ENCODE measurements around the gene FAP. TPM values are rescaled to one million over a fixed set of nuclear protein-coding genes. Genes with fewer than 3 reads are reported as not detected.

FAP gene
- total and polyA plus RNA-seq, 2 experiments from 2014 or later, result 38.1 to 67.8 TPM

DNA sequence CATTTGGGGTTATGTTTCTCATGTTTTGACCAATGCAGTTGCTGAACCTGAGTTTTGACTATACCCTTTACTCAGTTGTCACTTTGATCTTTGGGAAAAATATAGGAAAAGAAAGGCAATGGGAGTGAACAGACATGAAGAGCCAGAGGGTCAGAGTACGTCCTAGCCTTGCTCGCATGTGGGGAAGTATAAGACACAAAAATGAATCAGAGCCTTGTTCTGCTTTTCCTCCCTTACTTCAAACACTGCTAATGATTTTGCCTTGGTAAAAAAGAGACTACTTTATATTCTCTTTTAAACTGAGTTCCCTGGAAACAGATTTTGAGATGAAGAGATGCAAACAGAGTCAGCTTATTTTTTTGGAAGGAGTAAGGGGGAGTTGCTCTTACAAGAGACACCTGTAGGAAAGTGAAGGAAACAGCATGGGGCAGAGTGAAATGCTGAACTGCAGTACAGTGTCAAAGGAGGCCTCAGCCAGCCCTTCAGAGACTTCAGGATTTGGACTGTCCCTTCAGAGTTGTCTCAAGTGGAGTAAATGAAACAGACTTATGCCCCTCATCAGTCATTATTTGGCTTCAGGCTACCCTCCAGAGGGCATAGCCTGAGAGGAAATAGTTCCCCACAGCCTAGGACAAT lies 11.1 kb upstream of the FAP start:
- 97% methylated on average over 2 of the region's 2 CpGs for WGBS (ENCODE audit: low lambda C conversion rate, missing lambda C conversion rate)
- H3K4me3 ChIP-seq, result no peak overlapping the region
- H3K9me2 ChIP-seq (replicated peaks; ENCODE audit: insufficient read depth), result no peaks in the 10 kb centered on the region
- H3K27me3 ChIP-seq, result no peaks in the 10 kb centered on the region
- H3K36me3 ChIP-seq (replicated peaks; ENCODE audit: insufficient read depth, low read depth), result no peaks in the 10 kb centered on the region
- H2AFZ ChIP-seq, result no peak overlapping the region
- H4K20me1 ChIP-seq (ENCODE audit: insufficient read depth, poor library complexity, severe bottlenecking), result no peaks in the 10 kb centered on the region
- no peaks in the 10 kb centered on the region for H3K79me2 ChIP-seq
- no peak overlapping the region for H3K27ac ChIP-seq
- H3K4me2 ChIP-seq, result no peak overlapping the region
- no peak for TF ChIP-seq EZH2 (IDR thresholded peaks at IDR 0.05; ENCODE audit: borderline replicate concordance)
- TF ChIP-seq EZH2phosphoT487 (IDR thresholded peaks at IDR 0.05; ENCODE audit: low read depth, severe bottlenecking, unreplicated experiment), result no peak
- TF ChIP-seq, protein P1, sequence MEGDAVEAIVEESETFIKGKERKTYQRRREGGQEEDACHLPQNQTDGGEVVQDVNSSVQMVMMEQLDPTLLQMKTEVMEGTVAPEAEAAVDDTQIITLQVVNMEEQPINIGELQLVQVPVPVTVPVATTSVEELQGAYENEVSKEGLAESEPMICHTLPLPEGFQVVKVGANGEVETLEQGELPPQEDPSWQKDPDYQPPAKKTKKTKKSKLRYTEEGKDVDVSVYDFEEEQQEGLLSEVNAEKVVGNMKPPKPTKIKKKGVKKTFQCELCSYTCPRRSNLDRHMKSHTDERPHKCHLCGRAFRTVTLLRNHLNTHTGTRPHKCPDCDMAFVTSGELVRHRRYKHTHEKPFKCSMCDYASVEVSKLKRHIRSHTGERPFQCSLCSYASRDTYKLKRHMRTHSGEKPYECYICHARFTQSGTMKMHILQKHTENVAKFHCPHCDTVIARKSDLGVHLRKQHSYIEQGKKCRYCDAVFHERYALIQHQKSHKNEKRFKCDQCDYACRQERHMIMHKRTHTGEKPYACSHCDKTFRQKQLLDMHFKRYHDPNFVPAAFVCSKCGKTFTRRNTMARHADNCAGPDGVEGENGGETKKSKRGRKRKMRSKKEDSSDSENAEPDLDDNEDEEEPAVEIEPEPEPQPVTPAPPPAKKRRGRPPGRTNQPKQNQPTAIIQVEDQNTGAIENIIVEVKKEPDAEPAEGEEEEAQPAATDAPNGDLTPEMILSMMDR (IDR thresholded peaks at IDR 0.05; ENCODE audit: poor library complexity), result no peak
- DNase-seq (ENCODE audit: low spot score), result no peak
- H3K9me3 ChIP-seq (ENCODE audit: low read depth), result no peaks in the 10 kb centered on the region
- no peaks in the 10 kb centered on the region for H3K4me1 ChIP-seq (ENCODE audit: insufficient read depth)

DNA sequence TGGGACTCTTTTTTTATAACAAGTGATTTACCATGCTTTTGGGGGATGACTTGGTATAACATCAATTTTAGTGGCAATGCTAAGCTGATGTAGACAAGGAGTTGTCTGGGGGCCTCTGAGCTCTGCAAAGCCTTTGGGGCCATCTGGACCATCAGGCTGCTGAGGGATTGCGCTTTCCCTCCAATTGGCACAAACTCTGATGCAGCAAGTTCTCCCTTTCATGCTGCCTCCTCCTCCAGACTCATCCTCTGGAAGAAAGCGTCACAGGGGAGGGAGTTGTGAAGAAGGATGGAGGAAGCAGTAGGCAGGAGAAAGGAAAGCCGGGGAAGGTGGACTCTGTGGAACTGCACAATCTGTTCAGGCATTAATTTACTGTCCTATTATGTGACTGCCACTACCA lies 10.2 kb upstream of the FAP start:
- no peak overlapping the region for H3K27ac ChIP-seq
- no peaks in the 10 kb centered on the region for H3K79me2 ChIP-seq
- H4K20me1 ChIP-seq (ENCODE audit: insufficient read depth, poor library complexity, severe bottlenecking), result no peaks in the 10 kb centered on the region
- DNase-seq (ENCODE audit: low spot score), result no peak
- H3K9me2 ChIP-seq (replicated peaks; ENCODE audit: insufficient read depth), result no peaks in the 10 kb centered on the region
- no peaks in the 10 kb centered on the region for H3K4me1 ChIP-seq (ENCODE audit: insufficient read depth)
- H2AFZ ChIP-seq, result no peak overlapping the region
- TF ChIP-seq EZH2phosphoT487 (IDR thresholded peaks at IDR 0.05; ENCODE audit: low read depth, severe bottlenecking, unreplicated experiment) (no peak), EZH2 (IDR thresholded peaks at IDR 0.05; ENCODE audit: borderline replicate concordance) (no peak)
- TF ChIP-seq, protein P1 (IDR thresholded peaks at IDR 0.05; ENCODE audit: poor library complexity), result no peak
- no peaks in the 10 kb centered on the region for H3K36me3 ChIP-seq (replicated peaks; ENCODE audit: insufficient read depth, low read depth)
- H3K4me2 ChIP-seq, result no peak overlapping the region
- H3K4me3 ChIP-seq, result no peak overlapping the region
- H3K9me3 ChIP-seq (ENCODE audit: low read depth), result no peaks in the 10 kb centered on the region
- no peaks in the 10 kb centered on the region for H3K27me3 ChIP-seq
- 92% methylated on average over 3 of the region's 3 CpGs for WGBS (ENCODE audit: low lambda C conversion rate, missing lambda C conversion rate)

DNA sequence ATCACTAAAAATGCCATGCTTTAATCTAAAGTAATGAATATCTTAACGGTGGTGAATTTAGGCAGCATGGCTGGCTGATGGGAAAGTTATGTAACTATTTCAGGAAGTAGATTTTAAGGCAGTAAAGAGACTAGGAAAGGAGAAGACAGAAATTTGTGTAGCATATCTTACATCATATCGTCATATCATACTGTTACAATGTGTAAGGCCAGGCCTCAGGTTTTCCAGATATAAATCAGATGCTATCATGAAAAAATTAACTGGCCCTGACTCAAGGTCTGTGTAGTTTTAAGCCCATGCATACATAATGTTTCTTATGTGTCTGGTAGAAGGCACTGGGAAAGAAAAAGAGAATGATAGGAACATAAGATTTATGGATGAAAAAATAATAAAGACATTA lies 8.9 kb upstream of the FAP start:
- Histone ChIP-seq H3K79me2 (no peaks in the 10 kb centered on the region), H4K20me1 (ENCODE audit: insufficient read depth, poor library complexity, severe bottlenecking) (no peaks in the 10 kb centered on the region), H3K27me3 (no peaks in the 10 kb centered on the region), H3K4me2 (no peak overlapping the region), H2AFZ (no peak overlapping the region), H3K4me1 (ENCODE audit: insufficient read depth) (no peaks in the 10 kb centered on the region), H3K36me3 (replicated peaks; ENCODE audit: insufficient read depth, low read depth) (no peaks in the 10 kb centered on the region), H3K9me3 (ENCODE audit: low read depth) (no peaks in the 10 kb centered on the region), H3K4me3 (no peak overlapping the region), H3K9me2 (replicated peaks; ENCODE audit: insufficient read depth) (no peaks in the 10 kb centered on the region), H3K27ac (no peak overlapping the region)
- 86% methylated on average over 2 of the region's 2 CpGs for WGBS (ENCODE audit: low lambda C conversion rate, missing lambda C conversion rate)
- TF ChIP-seq EZH2 (IDR thresholded peaks at IDR 0.05; ENCODE audit: borderline replicate concordance) (no peak), EZH2phosphoT487 (IDR thresholded peaks at IDR 0.05; ENCODE audit: low read depth, severe bottlenecking, unreplicated experiment) (no peak)
- TF ChIP-seq, protein P1 (IDR thresholded peaks at IDR 0.05; ENCODE audit: poor library complexity), result no peak
- no peak for DNase-seq (ENCODE audit: low spot score)

Data from hepatocyte (in vitro differentiated cells).